GM18502 (cell line): ENCODE measurements around the gene SLC31A1.
"Not testable (repeated sequence)": the region's sequence is repeated elsewhere in the genome, so short reads cannot be mapped to it uniquely, and the experiment has no call there.

ENCODE experiments used
- ATAC-seq: cut with Tn5 transposase; IDR thresholded peaks from one replicate; pipeline ENCODE4 v1.9.1; 2021; ENCODE audit warnings: mild to moderate bottlenecking; ENCODE audit not compliant: unreplicated experiment, poor library complexity

SLC31A1 gene

GRCh38 chr9:113257863-113258262, 36.5 kb downstream of the SLC31A1 start:
- no peak for ATAC-seq

GRCh38 chr9:113258282-113258681, 36.9 kb downstream of the SLC31A1 start:
- ATAC-seq = no peak

GRCh38 chr9:113261917-113262671, 40.8 kb downstream of the SLC31A1 start:
- no peak for ATAC-seq

GRCh38 chr9:113266174-113266573, 44.8 kb downstream of the SLC31A1 start:
- no peak for ATAC-seq

GRCh38 chr9:113267911-113268566, 46.7 kb downstream of the SLC31A1 start:
- no peak for ATAC-seq

GRCh38 chr9:113269355-113269754, 48.0 kb downstream of the SLC31A1 start:
- no peak for ATAC-seq

- ATAC-seq = no peak
These were observed 48.5 kb downstream of the SLC31A1 start for GRCh38 chr9:113269871-113270270.

- peak; percentile 26 for ATAC-seq
These were observed 53.3 kb downstream of the SLC31A1 start for GRCh38 chr9:113274474-113275156.

GRCh38 chr9:113275157-113276131, 54.1 kb downstream of the SLC31A1 start, which contains the start of the genes CDC26 and PRPF4:
TSS of gene CDC26 (minus strand) at chr9:113275572. CDS start at chr9:113272507, 3,065 bp downstream.
TSS of gene PRPF4 (plus strand) at chr9:113275658. CDS start at chr9:113275744, 86 bp downstream.
- ATAC-seq = peak; percentile 97

- no peak for ATAC-seq
These were observed 57.5 kb downstream of the SLC31A1 start for GRCh38 chr9:113278840-113279239.

- ATAC-seq = no peak
These were observed 60.0 kb downstream of the SLC31A1 start for GRCh38 chr9:113281356-113281755.

- no peak for ATAC-seq
These were observed 67.7 kb downstream of the SLC31A1 start for GRCh38 chr9:113289091-113289490.

- ATAC-seq = no peak
These were observed 68.8 kb downstream of the SLC31A1 start for GRCh38 chr9:113290052-113290607.

GRCh38 chr9:113293285-113293878, 72.0 kb downstream of the SLC31A1 start:
- no peak for ATAC-seq

- ATAC-seq = not testable (repeated sequence)
These were observed 74.9 kb downstream of the SLC31A1 start for GRCh38 chr9:113296247-113296646.

GRCh38 chr9:113296796-113297558, 75.6 kb downstream of the SLC31A1 start:
- ATAC-seq = no peak

- ATAC-seq = no peak
These were observed 77.0 kb downstream of the SLC31A1 start for GRCh38 chr9:113298311-113298710.

GRCh38 chr9:113298924-113299770, 77.8 kb downstream of the SLC31A1 start:
- no peak for ATAC-seq
